ENCODE results near the gene OAS3. TPM values are rescaled to one million over a fixed set of nuclear protein-coding genes. Genes with fewer than 3 reads are reported as not detected.
A peak's percentile ranks its signal among the peaks of the same experiment; 100 is the strongest.

The OAS3 gene
- total RNA-seq, 1 donor from 2014 or later: 20.1 TPM

- peak; percentile 49 to 61 for DNase-seq (ENCODE audit: extremely low spot score in 2 of 2)
These were observed 60.9 kb downstream of the OAS3 start for GRCh38 chr12:112998987-112999767.

GRCh38 chr12:113000433-113000832, 62.2 kb downstream of the OAS3 start:
- Histone ChIP-seq H3K9me3 (no peaks in the 10 kb centered on the region), H3K4me1 (no peaks in the 10 kb centered on the region), H3K27ac (no peak overlapping the region), H3K36me3 (peaks cover 0 to 46% of the 10 kb centered on the region in 2 donors), H3K27me3 (no peaks in the 10 kb centered on the region), H3K4me3 (no peak overlapping the region)
- no peak for TF ChIP-seq POLR2AphosphoS5 (IDR thresholded peaks at IDR 0.05; ENCODE audit: insufficient read depth in 1 of 2, low read depth in 1 of 2)
- intact Hi-C loops (cut with DNase I): no loop called here
- peak in 1 of 2 donors; percentile 54 for DNase-seq (ENCODE audit: extremely low spot score in 2 of 2)

More at GRCh38 chr12:112998987-112999767, 60.9 kb downstream of the OAS3 start:
- no peak overlapping the region for H3K27ac ChIP-seq
- intact Hi-C loops (cut with DNase I): no loop called here
- H3K36me3 ChIP-seq: peaks cover 0 to 39% of the 10 kb centered on the region in 2 donors
- H3K4me3 ChIP-seq: no peak overlapping the region
- H3K9me3 ChIP-seq: no peaks in the 10 kb centered on the region
- TF ChIP-seq POLR2AphosphoS5 (IDR thresholded peaks at IDR 0.05; ENCODE audit: insufficient read depth in 1 of 2, low read depth in 1 of 2) (no peak), POLR2A (IDR thresholded peaks at IDR 0.05) (no peak)
- H3K27me3 ChIP-seq: no peaks in the 10 kb centered on the region
- no peaks in the 10 kb centered on the region for H3K4me1 ChIP-seq

DNA sequence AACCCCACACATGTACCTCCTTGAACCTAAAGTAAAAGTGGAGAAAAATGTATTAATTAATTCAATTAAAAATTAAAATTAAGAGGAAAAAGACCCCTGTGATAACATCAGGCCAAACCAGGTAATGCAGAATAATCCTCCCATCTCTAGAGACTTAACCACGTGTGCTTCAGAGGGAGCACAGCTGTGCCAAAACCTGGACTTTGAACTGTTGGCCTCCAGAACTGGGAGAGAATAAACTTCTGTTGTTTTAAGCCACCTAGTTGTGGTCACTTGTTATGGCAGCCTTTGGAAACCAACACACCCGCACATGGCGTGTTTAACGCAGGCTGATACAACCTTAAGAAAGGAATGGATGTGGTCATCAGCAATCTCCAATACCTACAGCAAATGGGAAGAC, 63.9 kb downstream of the OAS3 start:
- H3K4me3 ChIP-seq: no peak overlapping the region
- no peaks in the 10 kb centered on the region for H3K9me3 ChIP-seq
- intact Hi-C loops (cut with DNase I): no loop called here
- H3K4me1 ChIP-seq: no peaks in the 10 kb centered on the region
- no peaks in the 10 kb centered on the region for H3K27me3 ChIP-seq
- H3K36me3 ChIP-seq: peaks cover 0 to 37% of the 10 kb centered on the region in 2 donors
- no peak overlapping the region for H3K27ac ChIP-seq
- DNase-seq (ENCODE audit: extremely low spot score in 2 of 2): peak in 1 of 2 donors; percentile 54
- no peak for TF ChIP-seq POLR2AphosphoS5 (IDR thresholded peaks at IDR 0.05; ENCODE audit: insufficient read depth in 1 of 2, low read depth in 1 of 2)
- TF ChIP-seq POLR2A (IDR thresholded peaks at IDR 0.05): no peak
- TF ChIP-seq CTCF (IDR thresholded peaks at IDR 0.05): no peak

- Histone ChIP-seq H3K36me3 (peaks cover 0 to 37% of the 10 kb centered on the region in 2 donors), H3K27me3 (no peaks in the 10 kb centered on the region), H3K9me3 (no peaks in the 10 kb centered on the region), H3K27ac (no peak overlapping the region), H3K4me3 (no peak overlapping the region), H3K4me1 (no peaks in the 10 kb centered on the region)
- DNase-seq (ENCODE audit: extremely low spot score in 2 of 2): peak in 1 of 2 donors; percentile 70
- no peak for TF ChIP-seq CTCF (IDR thresholded peaks at IDR 0.05)
- TF ChIP-seq POLR2A (IDR thresholded peaks at IDR 0.05): no peak
- no peak for TF ChIP-seq POLR2AphosphoS5 (IDR thresholded peaks at IDR 0.05; ENCODE audit: insufficient read depth in 1 of 2, low read depth in 1 of 2)
- intact Hi-C loops (cut with DNase I): no loop called here
These were observed 64.4 kb downstream of the OAS3 start for GRCh38 chr12:113002676-113003075.

DNA sequence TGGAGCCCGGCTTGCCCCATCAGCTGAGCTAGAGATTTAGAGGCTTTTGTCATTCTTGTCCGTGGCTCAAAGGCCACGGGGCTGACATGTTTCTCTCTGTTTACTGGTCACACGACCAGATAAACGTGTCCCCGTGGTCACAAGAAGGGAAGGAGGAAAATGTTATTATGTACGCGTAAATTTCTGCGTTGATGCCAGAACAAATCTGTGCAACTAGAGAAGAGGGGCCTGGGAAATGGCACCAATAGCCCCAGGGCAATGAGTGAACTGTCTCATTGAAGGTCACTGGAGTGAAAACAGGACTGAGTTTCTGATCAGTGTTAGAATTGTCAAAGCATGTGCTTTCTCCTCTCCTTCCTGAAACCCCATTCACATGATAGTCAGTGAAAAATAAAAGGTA, 65.4 kb downstream of the OAS3 start:
- TF ChIP-seq POLR2A (IDR thresholded peaks at IDR 0.05) (no peak), CTCF (IDR thresholded peaks at IDR 0.05) (no peak), POLR2AphosphoS5 (IDR thresholded peaks at IDR 0.05; ENCODE audit: insufficient read depth in 1 of 2, low read depth in 1 of 2) (no peak)
- H3K4me1 ChIP-seq: no peaks in the 10 kb centered on the region
- intact Hi-C loops (cut with DNase I): no loop called here
- no peak for DNase-seq (ENCODE audit: extremely low spot score in 2 of 2)
- H3K36me3 ChIP-seq: peaks cover 0 to 37% of the 10 kb centered on the region in 2 donors
- no peak overlapping the region for H3K4me3 ChIP-seq
- H3K27me3 ChIP-seq: no peaks in the 10 kb centered on the region
- H3K9me3 ChIP-seq: no peaks in the 10 kb centered on the region
- no peak overlapping the region for H3K27ac ChIP-seq

DNA sequence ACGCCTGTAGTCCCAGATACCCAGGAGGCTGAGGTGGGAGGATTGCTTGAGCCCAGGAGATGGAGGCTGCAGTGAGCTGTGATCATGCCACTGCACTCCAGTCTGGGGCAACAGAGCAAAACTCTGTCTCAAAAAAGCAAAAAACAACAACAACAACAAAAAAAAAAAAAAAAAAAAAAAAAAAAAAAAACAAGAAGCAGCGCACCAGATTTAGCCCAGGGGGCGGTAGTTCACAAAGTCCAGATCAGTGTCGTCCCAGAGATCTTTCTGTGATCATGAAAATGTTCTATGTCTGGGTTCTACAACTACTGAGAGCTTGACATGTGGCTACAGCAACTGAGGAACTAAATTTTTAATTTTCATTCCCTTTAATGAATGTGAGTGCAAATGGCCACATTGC, 67.5 kb downstream of the OAS3 start:
- no peak overlapping the region for H3K27ac ChIP-seq
- TF ChIP-seq CTCF (IDR thresholded peaks at IDR 0.05): no peak
- no peak for TF ChIP-seq POLR2A (IDR thresholded peaks at IDR 0.05)
- no peak for TF ChIP-seq POLR2AphosphoS5 (IDR thresholded peaks at IDR 0.05; ENCODE audit: insufficient read depth in 1 of 2, low read depth in 1 of 2)
- no peaks in the 10 kb centered on the region for H3K4me1 ChIP-seq
- H3K27me3 ChIP-seq: no peaks in the 10 kb centered on the region
- H3K4me3 ChIP-seq: no peak overlapping the region
- intact Hi-C loops (cut with DNase I): no loop called here
- peaks cover 0 to 36% of the 10 kb centered on the region in 2 donors for H3K36me3 ChIP-seq
- no peak for DNase-seq (ENCODE audit: extremely low spot score in 2 of 2)
- H3K9me3 ChIP-seq: no peaks in the 10 kb centered on the region
